A549 (cell line): ENCODE measurements around the gene PLEKHA8.

Experiments used
- ATOH8 ChIP-seq: fragments of 250-450 bp; sonication (Bioruptor Pico); IDR thresholded peaks from 2 replicates; pipeline ENCODE4 v1.5.0; 2020; ENCODE audit warnings: low read depth, mild to moderate bottlenecking, moderate library complexity
- BHLHE40 ChIP-seq: IDR thresholded peaks from 2 replicates; pipeline ENCODE4 v1.6.1; 2012; ENCODE audit warnings: low read depth, low read length, inconsistent platforms
- EHMT2 ChIP-seq: fragments of 200-600 bp; sonication (generic); IDR thresholded peaks from 2 replicates; pipeline ENCODE4 v1.6.1; 2016; ENCODE audit warnings: antibody characterized with exemption, low read depth, mild to moderate bottlenecking, moderate library complexity
- HOXA7 ChIP-seq: fragments of 250-450 bp; sonication (Bioruptor Pico); IDR thresholded peaks from 2 replicates; pipeline ENCODE4 v1.5.0; 2020; ENCODE audit warnings: mild to moderate bottlenecking, moderate library complexity
- NFE2L2 ChIP-seq: fragments of 150-350 bp; conservative IDR thresholded peaks from 2 replicates; pipeline ENCODE4 v1.6.1; 2014; ENCODE audit warnings: low read length
- REST ChIP-seq: fragments of 200-600 bp; sonication (generic); IDR thresholded peaks from 2 replicates; pipeline ENCODE4 v1.6.1; 2016; ENCODE audit warnings: antibody characterized with exemption, mild to moderate bottlenecking, moderate library complexity
- TF ChIP-seq, protein P1 (sequence below): fragments of >200 bp; sonication (Bioruptor Twin); formaldehyde crosslinking; IDR thresholded peaks from 3 replicates; pipeline ENCODE4 v1.5.1; 2016

GRCh38 chr7:30028749-30029635, 780 bp downstream of the PLEKHA8 start:
- TF ChIP-seq, protein P1, sequence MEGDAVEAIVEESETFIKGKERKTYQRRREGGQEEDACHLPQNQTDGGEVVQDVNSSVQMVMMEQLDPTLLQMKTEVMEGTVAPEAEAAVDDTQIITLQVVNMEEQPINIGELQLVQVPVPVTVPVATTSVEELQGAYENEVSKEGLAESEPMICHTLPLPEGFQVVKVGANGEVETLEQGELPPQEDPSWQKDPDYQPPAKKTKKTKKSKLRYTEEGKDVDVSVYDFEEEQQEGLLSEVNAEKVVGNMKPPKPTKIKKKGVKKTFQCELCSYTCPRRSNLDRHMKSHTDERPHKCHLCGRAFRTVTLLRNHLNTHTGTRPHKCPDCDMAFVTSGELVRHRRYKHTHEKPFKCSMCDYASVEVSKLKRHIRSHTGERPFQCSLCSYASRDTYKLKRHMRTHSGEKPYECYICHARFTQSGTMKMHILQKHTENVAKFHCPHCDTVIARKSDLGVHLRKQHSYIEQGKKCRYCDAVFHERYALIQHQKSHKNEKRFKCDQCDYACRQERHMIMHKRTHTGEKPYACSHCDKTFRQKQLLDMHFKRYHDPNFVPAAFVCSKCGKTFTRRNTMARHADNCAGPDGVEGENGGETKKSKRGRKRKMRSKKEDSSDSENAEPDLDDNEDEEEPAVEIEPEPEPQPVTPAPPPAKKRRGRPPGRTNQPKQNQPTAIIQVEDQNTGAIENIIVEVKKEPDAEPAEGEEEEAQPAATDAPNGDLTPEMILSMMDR, result no peak
- TF ChIP-seq HOXA7 (CRISPR knock-in tag) (no peak), EHMT2 (no peak), BHLHE40 (no peak), NFE2L2 (no peak), REST (no peak), ATOH8 (no peak)
